ENCODE measurements around the gene TMEM89. TPM values are rescaled to one million over a fixed set of nuclear protein-coding genes. Genes with fewer than 3 reads are reported as not detected.

Gene TMEM89
- total RNA-seq, 2 donors from 2014 or later, result 1.9 TPM; not detected in 1

DNA sequence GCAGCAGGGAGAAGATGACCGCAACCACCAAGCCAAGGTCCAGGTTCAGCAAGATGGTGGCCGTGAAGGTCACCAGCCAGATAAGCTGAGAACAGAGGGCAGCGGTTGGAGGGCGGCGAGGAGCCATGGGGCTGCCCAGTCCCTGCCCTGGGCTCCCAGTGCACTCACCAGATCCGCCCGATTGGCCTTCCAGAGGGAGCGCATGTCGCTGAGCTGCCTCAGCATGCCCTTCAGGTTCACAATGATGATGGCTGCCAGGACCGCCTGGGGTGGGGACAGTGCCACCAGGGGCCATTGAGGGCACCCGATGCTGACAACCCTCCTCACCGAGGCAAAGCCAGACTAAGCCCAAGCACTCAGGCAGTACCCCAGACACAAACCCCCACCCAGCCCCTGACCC, 8.3 kb upstream of the TMEM89 start:
- Histone ChIP-seq H3K27me3 (replicated peaks; ENCODE audit: insufficient read depth) (no peaks in the 10 kb centered on the region), H3K27ac (no peak overlapping the region), H3K4me3 (no peak overlapping the region), H3K36me3 (peaks cover 3 to 5% of the 10 kb centered on the region in 2 donors), H3K9me3 (no peaks in the 10 kb centered on the region), H3K4me1 (replicated peaks) (peaks cover 7% of the 10 kb centered on the region)
- TF ChIP-seq POLR2AphosphoS5 (IDR thresholded peaks at IDR 0.05) (no peak), POLR2A (IDR thresholded peaks at IDR 0.05) (no peak)
- TF ChIP-seq, protein P1, sequence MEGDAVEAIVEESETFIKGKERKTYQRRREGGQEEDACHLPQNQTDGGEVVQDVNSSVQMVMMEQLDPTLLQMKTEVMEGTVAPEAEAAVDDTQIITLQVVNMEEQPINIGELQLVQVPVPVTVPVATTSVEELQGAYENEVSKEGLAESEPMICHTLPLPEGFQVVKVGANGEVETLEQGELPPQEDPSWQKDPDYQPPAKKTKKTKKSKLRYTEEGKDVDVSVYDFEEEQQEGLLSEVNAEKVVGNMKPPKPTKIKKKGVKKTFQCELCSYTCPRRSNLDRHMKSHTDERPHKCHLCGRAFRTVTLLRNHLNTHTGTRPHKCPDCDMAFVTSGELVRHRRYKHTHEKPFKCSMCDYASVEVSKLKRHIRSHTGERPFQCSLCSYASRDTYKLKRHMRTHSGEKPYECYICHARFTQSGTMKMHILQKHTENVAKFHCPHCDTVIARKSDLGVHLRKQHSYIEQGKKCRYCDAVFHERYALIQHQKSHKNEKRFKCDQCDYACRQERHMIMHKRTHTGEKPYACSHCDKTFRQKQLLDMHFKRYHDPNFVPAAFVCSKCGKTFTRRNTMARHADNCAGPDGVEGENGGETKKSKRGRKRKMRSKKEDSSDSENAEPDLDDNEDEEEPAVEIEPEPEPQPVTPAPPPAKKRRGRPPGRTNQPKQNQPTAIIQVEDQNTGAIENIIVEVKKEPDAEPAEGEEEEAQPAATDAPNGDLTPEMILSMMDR (IDR thresholded peaks at IDR 0.05), result no peak
- intact Hi-C loops (cut with DNase I), result no loop called here
- WGBS, result 97% methylated on average over 12 of the region's 12 CpGs
- no peak for DNase-seq (ENCODE audit: low spot score)

DNA sequence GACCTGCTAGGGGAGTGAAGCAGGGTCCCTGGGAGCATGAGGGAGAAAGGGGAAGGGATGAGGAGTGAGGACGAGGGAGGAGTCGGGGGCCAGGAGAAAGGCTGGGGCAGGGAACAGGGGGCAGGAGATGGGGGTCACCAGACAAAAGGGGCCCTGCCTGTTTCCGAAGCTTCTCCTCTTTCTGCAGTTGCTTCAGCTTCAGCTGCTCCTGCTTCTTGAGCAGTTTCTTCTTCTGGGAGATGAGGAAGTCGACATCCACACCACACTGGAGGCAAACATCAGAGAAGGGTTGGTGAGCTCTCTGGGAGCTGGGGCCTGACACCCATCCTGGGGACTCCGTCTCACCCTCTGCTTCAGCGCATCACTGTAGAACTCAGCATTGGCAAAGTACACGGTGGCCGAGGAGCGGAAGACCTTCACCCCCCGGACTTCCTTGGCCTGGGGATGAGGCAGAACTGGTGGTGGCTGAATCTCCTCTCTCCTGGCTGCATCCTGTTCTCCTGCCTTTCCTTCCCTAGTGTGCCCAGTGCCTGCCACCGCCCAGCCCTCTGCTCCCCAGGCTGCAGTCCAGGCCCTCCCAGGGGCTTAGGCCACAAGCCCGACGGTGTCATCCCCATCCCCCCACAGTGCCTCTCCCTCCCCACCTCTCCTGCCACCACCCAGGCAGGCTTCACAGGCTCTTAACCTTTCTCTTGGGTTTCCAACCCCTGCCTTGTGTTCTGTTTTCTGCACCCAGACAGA, 6.9 kb upstream of the TMEM89 start:
- Histone ChIP-seq H3K9me3 (no peaks in the 10 kb centered on the region), H3K4me1 (replicated peaks) (no peaks in the 10 kb centered on the region), H3K4me3 (no peak overlapping the region), H3K36me3 (peaks cover 3 to 5% of the 10 kb centered on the region in 2 donors), H3K27me3 (replicated peaks; ENCODE audit: insufficient read depth) (no peaks in the 10 kb centered on the region), H3K27ac (no peak overlapping the region)
- TF ChIP-seq POLR2A (IDR thresholded peaks at IDR 0.05) (no peak), POLR2AphosphoS5 (IDR thresholded peaks at IDR 0.05) (no peak)
- TF ChIP-seq, protein P1 (IDR thresholded peaks at IDR 0.05), result no peak
- intact Hi-C loops (cut with DNase I), result no loop called here
- DNase-seq (ENCODE audit: low spot score), result no peak
- WGBS, result 88% methylated on average over 13 of the region's 13 CpGs

DNA sequence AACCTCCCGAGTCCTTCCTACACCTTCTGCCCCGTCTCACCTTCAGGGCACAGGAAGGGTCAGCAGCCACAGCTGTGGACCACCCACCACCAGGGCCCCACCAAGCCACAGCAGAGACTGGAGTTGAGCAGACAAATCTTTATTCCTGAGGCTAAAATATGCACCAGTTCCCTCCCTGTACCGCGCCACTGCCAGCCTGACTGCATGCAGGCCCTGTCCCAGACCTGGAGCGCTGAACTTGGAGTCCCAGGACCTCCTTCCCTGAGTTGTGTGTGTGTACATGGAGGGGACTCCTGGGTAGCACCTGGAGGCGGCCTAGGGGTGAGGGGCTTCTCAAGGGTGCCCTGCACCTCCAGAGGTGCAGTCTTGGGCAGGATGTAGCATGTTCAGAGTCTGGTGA, 4.0 kb upstream of the TMEM89 start:
- H3K4me1 ChIP-seq (replicated peaks), result no peaks in the 10 kb centered on the region
- H3K27ac ChIP-seq, result no peak overlapping the region
- no peaks in the 10 kb centered on the region for H3K9me3 ChIP-seq
- WGBS, result 93% methylated on average over 6 of the region's 6 CpGs
- peaks cover 0 to 3% of the 10 kb centered on the region in 2 donors for H3K36me3 ChIP-seq
- intact Hi-C loops (cut with DNase I), result no loop called here
- no peak overlapping the region for H3K4me3 ChIP-seq
- DNase-seq (ENCODE audit: low spot score), result no peak
- TF ChIP-seq POLR2A (IDR thresholded peaks at IDR 0.05) (no peak), POLR2AphosphoS5 (IDR thresholded peaks at IDR 0.05) (no peak)
- TF ChIP-seq, protein P1 (IDR thresholded peaks at IDR 0.05), result no peak
- no peaks in the 10 kb centered on the region for H3K27me3 ChIP-seq (replicated peaks; ENCODE audit: insufficient read depth)

DNA sequence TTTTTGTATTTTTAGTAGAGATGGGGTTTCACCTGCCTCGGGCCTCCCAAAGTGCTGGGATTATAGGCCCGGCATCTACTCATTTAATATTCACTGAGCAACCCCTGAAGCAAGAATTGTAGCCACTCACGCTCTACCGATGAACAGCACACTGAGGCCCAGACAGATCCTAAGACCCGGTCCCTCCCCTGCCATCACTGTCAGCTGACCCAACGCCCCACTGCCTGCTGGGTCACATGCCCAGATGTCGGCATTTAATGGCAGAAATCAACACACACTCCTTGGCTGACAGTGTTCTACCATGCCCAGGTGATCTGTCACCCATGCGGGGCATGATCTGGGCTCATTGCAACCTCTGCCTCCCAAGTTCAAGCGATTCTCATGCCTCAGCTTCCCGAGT, 3.2 kb upstream of the TMEM89 start:
- TF ChIP-seq POLR2AphosphoS5 (IDR thresholded peaks at IDR 0.05) (no peak), POLR2A (IDR thresholded peaks at IDR 0.05) (no peak)
- TF ChIP-seq, protein P1 (IDR thresholded peaks at IDR 0.05), result no peak
- Histone ChIP-seq H3K4me3 (no peak overlapping the region), H3K4me1 (replicated peaks) (no peaks in the 10 kb centered on the region), H3K9me3 (no peaks in the 10 kb centered on the region), H3K27me3 (replicated peaks; ENCODE audit: insufficient read depth) (no peaks in the 10 kb centered on the region), H3K27ac (peak overlapping the region in 1 of 2 donors; percentile 46), H3K36me3 (peaks cover 0 to 3% of the 10 kb centered on the region in 2 donors)
- DNase-seq (ENCODE audit: low spot score), result no peak
- intact Hi-C loops (cut with DNase I), result no loop called here
- 89% methylated on average over 10 of the region's 10 CpGs for WGBS
